Fibroblast of skin of left quadriceps (primary cell): Measurements from ENCODE around the gene MEPE.

Experiments
- DNase-seq, 2 experiments: peaks; one replicate each; pipeline ENCODE4 v3.0.0-alpha.2; 2013; ENCODE audit warnings: low read depth in 2 of 2

Gene MEPE

GRCh38 chr4:87843936-87844335 is 11.2 kb downstream of the MEPE start:
- peak; percentile 68 to 71 for DNase-seq

- no peak for DNase-seq
These were observed 11.7 kb downstream of the MEPE start for GRCh38 chr4:87844452-87844851.

GRCh38 chr4:87846226-87846625 is 13.5 kb downstream of the MEPE start:
- no peak for DNase-seq

GRCh38 chr4:87848622-87849351 is 16.0 kb downstream of the MEPE start:
- DNase-seq: peak in 1 of 2 experiments; percentile 36

- no peak for DNase-seq
These were observed 16.8 kb downstream of the MEPE start for GRCh38 chr4:87849612-87850011.

- DNase-seq: no peak
These were observed 18.6 kb downstream of the MEPE start for GRCh38 chr4:87851332-87851731.

- DNase-seq: no peak
These were observed 19.2 kb downstream of the MEPE start for GRCh38 chr4:87851953-87852352.

GRCh38 chr4:87853108-87853507 is 20.3 kb downstream of the MEPE start:
- DNase-seq: no peak

GRCh38 chr4:87853891-87854290 is 21.1 kb downstream of the MEPE start:
- no peak for DNase-seq

GRCh38 chr4:87855559-87855958 is 22.8 kb downstream of the MEPE start:
- DNase-seq: no peak

- no peak for DNase-seq
These were observed 24.0 kb downstream of the MEPE start for GRCh38 chr4:87856816-87857215.

- DNase-seq: no peak
These were observed 25.0 kb downstream of the MEPE start for GRCh38 chr4:87857789-87858188.

GRCh38 chr4:87862236-87862635 is 29.5 kb downstream of the MEPE start:
- no peak for DNase-seq

- no peak for DNase-seq
These were observed 30.7 kb downstream of the MEPE start for GRCh38 chr4:87863486-87863885.

- DNase-seq: no peak
These were observed 31.6 kb downstream of the MEPE start for GRCh38 chr4:87864321-87864720.

GRCh38 chr4:87865288-87865687 is 32.5 kb downstream of the MEPE start:
- DNase-seq: no peak

- DNase-seq: no peak
These were observed 33.3 kb downstream of the MEPE start for GRCh38 chr4:87865960-87866598.

GRCh38 chr4:87868522-87868921 is 35.8 kb downstream of the MEPE start:
- DNase-seq: no peak

GRCh38 chr4:87872028-87872427 is 39.3 kb downstream of the MEPE start:
- no peak for DNase-seq

- DNase-seq: no peak
These were observed 42.4 kb downstream of the MEPE start for GRCh38 chr4:87875191-87875590.

- DNase-seq: no peak
These were observed 47.3 kb downstream of the MEPE start for GRCh38 chr4:87880106-87880505.

- DNase-seq: no peak
These were observed 48.3 kb downstream of the MEPE start for GRCh38 chr4:87881115-87881514.

- DNase-seq: no peak
These were observed 49.6 kb downstream of the MEPE start for GRCh38 chr4:87882321-87882720.

GRCh38 chr4:87882861-87883260 is 50.1 kb downstream of the MEPE start:
- no peak for DNase-seq
